Measurements from ENCODE around the gene TBC1D21. TPM values are rescaled to one million over a fixed set of nuclear protein-coding genes. Genes with fewer than 3 reads are reported as not detected.

The TBC1D21 gene, protein sequence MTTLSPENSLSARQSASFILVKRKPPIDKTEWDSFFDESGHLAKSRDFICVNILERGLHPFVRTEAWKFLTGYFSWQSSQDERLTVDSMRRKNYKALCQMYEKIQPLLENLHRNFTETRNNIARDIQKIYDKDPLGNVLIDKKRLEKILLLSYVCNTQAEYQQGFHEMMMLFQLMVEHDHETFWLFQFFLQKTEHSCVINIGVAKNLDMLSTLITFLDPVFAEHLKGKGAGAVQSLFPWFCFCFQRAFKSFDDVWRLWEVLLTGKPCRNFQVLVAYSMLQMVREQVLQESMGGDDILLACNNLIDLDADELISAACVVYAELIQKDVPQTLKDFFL
- total RNA-seq = not detected in 2 replicates
- long read RNA-seq = 0 reads

DNA sequence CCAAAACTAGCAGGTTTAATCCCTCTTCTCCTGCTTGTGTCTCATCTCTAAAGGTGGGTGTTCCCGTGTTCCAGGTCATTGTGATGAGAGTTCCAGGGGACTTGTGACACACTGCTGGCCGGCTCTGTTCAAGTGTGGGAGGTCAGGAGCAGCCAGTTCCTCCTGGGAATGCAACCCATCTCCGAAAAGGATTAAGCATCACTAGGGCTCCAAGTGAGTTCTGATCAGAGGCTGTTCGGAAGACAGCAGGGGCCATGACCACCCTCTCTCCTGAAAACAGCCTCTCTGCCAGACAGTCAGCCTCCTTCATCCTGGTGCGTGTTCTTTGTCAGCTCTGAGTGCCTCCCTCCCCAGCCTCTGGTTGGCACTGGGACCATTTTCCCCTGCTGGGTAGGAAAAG is at the start of gene TBC1D21:
Gene TBC1D21, plus strand, starts transcription at position 109 of the 400 bp plus-strand sequence. Its CDS starts 146 bp downstream, at position 255.
- peaks cover 2% of the 10 kb centered on the region for H3K9me3 Mint-ChIP-seq
- H3K4me1 Mint-ChIP-seq = no peaks in the 10 kb centered on the region
- H3K27me3 Mint-ChIP-seq (ENCODE audit: low read depth) = peaks cover 47% of the 10 kb centered on the region
- no peaks in the 10 kb centered on the region for H3K36me3 Mint-ChIP-seq (ENCODE audit: low read depth)
- H3K4me3 Mint-ChIP-seq = no peak within 1 kb of the TSS
- TF ChIP-seq, protein P1, sequence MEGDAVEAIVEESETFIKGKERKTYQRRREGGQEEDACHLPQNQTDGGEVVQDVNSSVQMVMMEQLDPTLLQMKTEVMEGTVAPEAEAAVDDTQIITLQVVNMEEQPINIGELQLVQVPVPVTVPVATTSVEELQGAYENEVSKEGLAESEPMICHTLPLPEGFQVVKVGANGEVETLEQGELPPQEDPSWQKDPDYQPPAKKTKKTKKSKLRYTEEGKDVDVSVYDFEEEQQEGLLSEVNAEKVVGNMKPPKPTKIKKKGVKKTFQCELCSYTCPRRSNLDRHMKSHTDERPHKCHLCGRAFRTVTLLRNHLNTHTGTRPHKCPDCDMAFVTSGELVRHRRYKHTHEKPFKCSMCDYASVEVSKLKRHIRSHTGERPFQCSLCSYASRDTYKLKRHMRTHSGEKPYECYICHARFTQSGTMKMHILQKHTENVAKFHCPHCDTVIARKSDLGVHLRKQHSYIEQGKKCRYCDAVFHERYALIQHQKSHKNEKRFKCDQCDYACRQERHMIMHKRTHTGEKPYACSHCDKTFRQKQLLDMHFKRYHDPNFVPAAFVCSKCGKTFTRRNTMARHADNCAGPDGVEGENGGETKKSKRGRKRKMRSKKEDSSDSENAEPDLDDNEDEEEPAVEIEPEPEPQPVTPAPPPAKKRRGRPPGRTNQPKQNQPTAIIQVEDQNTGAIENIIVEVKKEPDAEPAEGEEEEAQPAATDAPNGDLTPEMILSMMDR (conservative IDR thresholded peaks at IDR 0.05) = no peak
- no peak for DNase-seq (ENCODE audit: low read depth, low spot score)
- H3K27ac Mint-ChIP-seq (ENCODE audit: unreplicated experiment) = no peak within 1 kb of the TSS

DNA sequence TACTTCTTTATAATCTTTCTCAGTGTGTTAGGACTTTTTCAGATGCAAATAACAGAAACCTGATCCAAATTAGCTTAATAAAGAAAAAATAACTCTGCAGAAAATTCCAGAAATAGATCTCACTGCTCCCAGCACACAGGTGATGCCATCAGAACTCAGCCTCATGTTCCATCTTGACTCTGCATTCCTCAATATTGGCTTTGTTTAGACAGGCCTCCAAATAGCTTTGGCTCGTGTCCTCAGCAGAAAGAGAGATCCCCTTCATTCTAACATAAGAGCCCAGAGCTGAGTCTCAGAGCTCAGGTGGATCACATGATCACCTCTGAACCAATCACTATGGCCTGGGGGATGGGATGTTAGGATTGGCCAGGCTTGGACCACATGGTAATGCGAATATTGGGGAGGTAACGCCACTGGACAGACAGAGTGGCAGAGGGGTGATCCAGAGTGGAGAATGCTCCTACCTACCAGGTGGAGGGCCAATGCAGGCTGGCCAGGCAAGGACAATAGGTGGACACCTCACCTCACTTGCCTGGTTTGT is 46.6 kb upstream of the TBC1D21 start:
- H3K27ac Mint-ChIP-seq (ENCODE audit: unreplicated experiment) = no peak overlapping the region
- no peaks in the 10 kb centered on the region for H3K36me3 Mint-ChIP-seq (ENCODE audit: low read depth)
- TF ChIP-seq, protein P1 (conservative IDR thresholded peaks at IDR 0.05) = no peak
- no peaks in the 10 kb centered on the region for H3K4me1 Mint-ChIP-seq
- H3K27me3 Mint-ChIP-seq (ENCODE audit: low read depth) = peaks cover 56% of the 10 kb centered on the region
- DNase-seq (ENCODE audit: low read depth, low spot score) = no peak
- H3K4me3 Mint-ChIP-seq = no peak overlapping the region
- no peaks in the 10 kb centered on the region for H3K9me3 Mint-ChIP-seq

DNA sequence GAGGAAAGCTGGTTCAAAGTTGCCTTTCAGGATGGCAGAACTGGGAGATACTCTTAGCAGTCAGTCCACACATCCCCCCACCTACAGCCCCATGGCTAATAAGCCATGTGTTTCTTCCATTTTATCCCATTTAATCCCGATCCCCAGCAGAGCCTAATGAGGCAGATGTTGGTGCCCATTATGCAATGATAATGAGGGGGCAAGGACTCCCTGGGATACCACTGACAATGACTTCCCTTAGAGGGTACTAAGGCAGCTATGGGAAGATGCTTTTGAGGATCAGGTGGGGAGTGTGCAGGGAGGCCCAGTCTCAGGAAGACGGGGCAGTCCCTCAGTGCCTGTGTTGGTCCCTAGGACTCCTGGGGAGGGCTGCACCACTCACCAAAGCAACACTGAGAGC is 43.8 kb upstream of the TBC1D21 start:
- DNase-seq (ENCODE audit: low read depth, low spot score) = no peak
- Mint-ChIP-seq H3K9me3 (no peaks in the 10 kb centered on the region), H3K36me3 (ENCODE audit: low read depth) (no peaks in the 10 kb centered on the region), H3K4me3 (no peak overlapping the region), H3K27ac (ENCODE audit: unreplicated experiment) (no peak overlapping the region), H3K4me1 (no peaks in the 10 kb centered on the region), H3K27me3 (ENCODE audit: low read depth) (peaks cover 69% of the 10 kb centered on the region)
- TF ChIP-seq, protein P1 (conservative IDR thresholded peaks at IDR 0.05) = no peak

DNA sequence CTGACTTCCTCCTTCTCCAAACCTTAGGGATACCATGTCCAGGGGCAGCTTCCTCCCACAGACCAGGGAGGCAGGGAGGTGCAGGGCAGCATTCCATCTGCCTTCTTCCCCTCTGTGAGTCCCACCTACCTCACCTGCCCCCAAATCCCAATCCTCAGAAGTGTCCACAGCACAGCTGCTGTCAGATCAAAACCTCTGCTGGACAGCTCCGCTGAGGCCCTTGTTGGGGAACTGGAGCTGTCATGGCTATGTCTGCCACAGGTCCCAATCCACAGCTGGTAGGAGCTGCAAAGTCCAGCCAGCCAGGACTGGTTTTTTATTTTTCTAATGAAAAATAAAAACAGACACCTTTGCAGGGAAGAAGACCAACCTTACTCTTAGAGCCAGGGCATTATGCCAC is 40.7 kb upstream of the TBC1D21 start:
- Mint-ChIP-seq H3K4me1 (no peaks in the 10 kb centered on the region), H3K4me3 (no peak overlapping the region), H3K9me3 (no peaks in the 10 kb centered on the region), H3K27ac (ENCODE audit: unreplicated experiment) (no peak overlapping the region), H3K27me3 (ENCODE audit: low read depth) (peaks cover 86% of the 10 kb centered on the region), H3K36me3 (ENCODE audit: low read depth) (no peaks in the 10 kb centered on the region)
- TF ChIP-seq, protein P1 (conservative IDR thresholded peaks at IDR 0.05) = no peak
- no peak for DNase-seq (ENCODE audit: low read depth, low spot score)

DNA sequence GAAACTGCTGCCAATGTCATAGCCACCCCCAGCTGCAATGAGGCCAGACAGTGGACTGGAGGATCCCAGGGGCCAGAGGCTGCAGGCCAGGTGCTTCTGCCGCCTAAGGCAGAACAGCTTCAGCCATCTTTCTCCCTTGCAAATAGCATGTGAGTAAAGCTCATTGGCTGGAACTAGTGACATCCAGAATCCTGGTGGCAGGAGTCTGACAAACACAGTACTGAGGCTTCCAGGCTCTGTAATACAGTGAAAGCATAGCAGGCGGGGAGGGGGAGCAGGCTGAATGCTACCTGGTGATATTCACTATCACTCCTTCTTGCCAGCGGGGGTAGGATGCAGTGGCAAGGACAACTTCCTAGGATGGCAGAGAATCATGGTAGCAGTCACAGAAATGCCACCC is 36.5 kb upstream of the TBC1D21 start:
- H3K4me3 Mint-ChIP-seq = no peak overlapping the region
- TF ChIP-seq, protein P1 (conservative IDR thresholded peaks at IDR 0.05) = no peak
- DNase-seq (ENCODE audit: low read depth, low spot score) = no peak
- peaks cover 78% of the 10 kb centered on the region for H3K27me3 Mint-ChIP-seq (ENCODE audit: low read depth)
- H3K4me1 Mint-ChIP-seq = no peaks in the 10 kb centered on the region
- no peaks in the 10 kb centered on the region for H3K9me3 Mint-ChIP-seq
- no peaks in the 10 kb centered on the region for H3K36me3 Mint-ChIP-seq (ENCODE audit: low read depth)
- no peak overlapping the region for H3K27ac Mint-ChIP-seq (ENCODE audit: unreplicated experiment)
